Glutamatergic neuron (in vitro differentiated cells): Measurements from ENCODE around the gene YTHDC1. TPM values are rescaled to one million over a fixed set of nuclear protein-coding genes. Genes with fewer than 3 reads are reported as not detected.
"Not testable (repeated sequence)": the region's sequence is repeated elsewhere in the genome, so short reads cannot be mapped to it uniquely, and the experiment has no call there.

Experiments used
- DNase-seq: peaks from one replicate; pipeline ENCODE4 v3.0.0; 2022
- H3K27ac Mint-ChIP-seq: one replicate; pipeline ENCODE4 v1.8.0; 2020; ENCODE audit warnings: mild to moderate bottlenecking, mixed read lengths, inconsistent platforms; ENCODE audit not compliant: unreplicated experiment
- H3K27me3 Mint-ChIP-seq: one replicate; pipeline ENCODE4 v1.8.0; 2020; ENCODE audit warnings: mild to moderate bottlenecking, moderate library complexity, mixed read lengths, inconsistent platforms; ENCODE audit not compliant: unreplicated experiment
- H3K36me3 Mint-ChIP-seq: one replicate; pipeline ENCODE4 v1.8.0; 2020; ENCODE audit warnings: mild to moderate bottlenecking, mixed read lengths, inconsistent platforms; ENCODE audit not compliant: unreplicated experiment
- H3K4me1 Mint-ChIP-seq: one replicate; pipeline ENCODE4 v1.8.0; 2020; ENCODE audit warnings: mild to moderate bottlenecking, low read depth, mixed read lengths, inconsistent platforms; ENCODE audit not compliant: unreplicated experiment
- H3K4me3 Mint-ChIP-seq: one replicate; pipeline ENCODE4 v1.8.0; 2020; ENCODE audit warnings: mild to moderate bottlenecking, mixed read lengths, inconsistent platforms; ENCODE audit not compliant: unreplicated experiment
- H3K9me3 Mint-ChIP-seq: one replicate; pipeline ENCODE4 v1.8.0; 2020; ENCODE audit warnings: mild to moderate bottlenecking, moderate library complexity, mixed read lengths, inconsistent platforms; ENCODE audit not compliant: unreplicated experiment
- CTCF ChIP-seq: fragments of 200-600 bp; sonication (generic); IDR thresholded peaks from one replicate; pipeline ENCODE4 v1.5.0; 2021; ENCODE audit not compliant: partially characterized antibody, unreplicated experiment
- total RNA-seq: library from RNA; stranded (reverse); fragmentation: NEBNext Ultra II Directional; extraction: Animal tissue kit (Norgen Biotek cat#: 25700); gene quantifications from one replicate; pipeline ENCODE4 v1.2.1, GENCODE V29; 2021; ENCODE audit not compliant: unreplicated experiment

Gene YTHDC1
- total RNA-seq, 1 donor from 2014 or later = 114 TPM

- TF ChIP-seq CTCF = no peak
- Mint-ChIP-seq H3K4me1 (no peaks in the 10 kb centered on the region), H3K27ac (no peak overlapping the region), H3K27me3 (no peaks in the 10 kb centered on the region), H3K9me3 (no peaks in the 10 kb centered on the region), H3K4me3 (no peak overlapping the region), H3K36me3 (no peaks in the 10 kb centered on the region)
- DNase-seq = no peak
Measured at GRCh38 chr4:68283714-68284113, 66.2 kb downstream of the YTHDC1 start.

GRCh38 chr4:68283095-68283494 is 66.8 kb downstream of the YTHDC1 start:
- H3K36me3 Mint-ChIP-seq = no peaks in the 10 kb centered on the region
- H3K9me3 Mint-ChIP-seq = no peaks in the 10 kb centered on the region
- no peak overlapping the region for H3K27ac Mint-ChIP-seq
- no peak for DNase-seq
- H3K4me1 Mint-ChIP-seq = no peaks in the 10 kb centered on the region
- no peak for TF ChIP-seq CTCF
- H3K4me3 Mint-ChIP-seq = no peak overlapping the region
- H3K27me3 Mint-ChIP-seq = no peaks in the 10 kb centered on the region

- not testable (repeated sequence) for H3K36me3 Mint-ChIP-seq, H3K9me3 Mint-ChIP-seq, H3K27ac Mint-ChIP-seq, H3K27me3 Mint-ChIP-seq, H3K4me3 Mint-ChIP-seq, DNase-seq, H3K4me1 Mint-ChIP-seq
Measured at GRCh38 chr4:68281796-68282740, 67.8 kb downstream of the YTHDC1 start.

- no peak for TF ChIP-seq CTCF
- Mint-ChIP-seq H3K4me1 (no peaks in the 10 kb centered on the region), H3K27me3 (peaks cover 2% of the 10 kb centered on the region), H3K9me3 (peaks cover 2% of the 10 kb centered on the region), H3K36me3 (no peaks in the 10 kb centered on the region), H3K27ac (no peak overlapping the region), H3K4me3 (no peak overlapping the region)
- no peak for DNase-seq
Measured at GRCh38 chr4:68278029-68278428, 71.9 kb downstream of the YTHDC1 start.

GRCh38 chr4:68277627-68278026 is 72.3 kb downstream of the YTHDC1 start:
- no peaks in the 10 kb centered on the region for H3K4me1 Mint-ChIP-seq
- no peak overlapping the region for H3K27ac Mint-ChIP-seq
- DNase-seq = no peak
- no peak for TF ChIP-seq CTCF
- no peaks in the 10 kb centered on the region for H3K36me3 Mint-ChIP-seq
- peaks cover 2% of the 10 kb centered on the region for H3K27me3 Mint-ChIP-seq
- H3K4me3 Mint-ChIP-seq = no peak overlapping the region
- H3K9me3 Mint-ChIP-seq = peaks cover 2% of the 10 kb centered on the region
